Neuron (in vitro differentiated cells): ENCODE measurements around the gene ARSI.

Source experiments
- H2AFZ ChIP-seq: one replicate; pipeline ENCODE4 v1.6.1; 2013; ENCODE audit warnings: low read depth, mild to moderate bottlenecking, inconsistent platforms, low read length, moderate library complexity
- H3K27me3 ChIP-seq: one replicate; pipeline ENCODE4 v1.6.1; 2013; ENCODE audit warnings: low read length; ENCODE audit not compliant: insufficient read depth
- H3K36me3 ChIP-seq: one replicate; pipeline ENCODE4 v1.6.1; 2013; ENCODE audit warnings: low read length; ENCODE audit not compliant: insufficient read depth
- H3K4me1 ChIP-seq: one replicate; pipeline ENCODE4 v1.6.1; 2013; ENCODE audit warnings: low read length; ENCODE audit not compliant: insufficient read depth
- H3K4me3 ChIP-seq: 2 replicates; pipeline ENCODE4 v1.5.1; 2013; ENCODE audit warnings: mild to moderate bottlenecking, low read length, moderate library complexity
- H3K9me3 ChIP-seq: one replicate; pipeline ENCODE4 v1.6.1; 2013; ENCODE audit warnings: low read length

The ARSI gene

DNA sequence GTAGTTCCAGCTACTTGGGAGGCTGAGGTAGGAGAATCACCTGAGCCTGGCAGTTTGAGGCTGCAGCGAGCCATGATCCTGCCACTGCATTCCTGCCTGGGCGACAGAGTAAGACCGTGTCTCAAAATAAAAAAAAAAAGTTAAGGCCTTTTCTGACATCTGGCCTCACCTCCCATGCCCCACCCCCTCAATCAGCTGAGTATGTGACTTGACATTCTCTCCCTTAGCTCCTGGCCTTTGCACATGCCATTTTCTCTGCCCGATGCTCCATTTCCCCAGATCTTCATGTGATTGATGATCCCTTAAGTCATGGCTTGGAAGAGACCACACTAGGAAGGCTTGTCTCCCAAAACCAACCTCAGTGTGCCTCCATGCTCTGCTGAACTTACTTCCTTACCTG lies 37.1 kb upstream of the ARSI start:
- Histone ChIP-seq H3K9me3 (no peaks in the 10 kb centered on the region), H2AFZ (no peak overlapping the region), H3K4me3 (no peak overlapping the region)

DNA sequence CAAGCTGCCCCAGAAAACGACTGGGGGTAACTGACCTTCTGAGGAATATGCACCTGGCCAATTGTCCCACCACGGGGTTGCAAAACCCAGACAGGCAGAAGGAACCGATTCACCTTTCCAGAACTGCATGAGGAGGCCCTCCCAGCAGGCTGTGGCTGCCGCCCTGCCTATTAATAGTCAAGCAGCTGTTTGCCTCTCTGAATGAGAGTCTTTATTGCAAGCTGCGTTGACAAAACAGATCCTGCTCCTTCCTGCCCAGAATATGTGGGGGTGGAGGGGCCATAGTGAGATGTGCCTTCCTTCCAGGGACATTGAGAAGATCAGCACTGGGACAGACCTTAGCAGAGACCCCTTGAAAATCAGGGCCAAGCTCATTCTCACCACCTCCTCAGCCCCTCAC lies 36.5 kb upstream of the ARSI start:
- no peaks in the 10 kb centered on the region for H3K36me3 ChIP-seq
- H3K9me3 ChIP-seq, result no peaks in the 10 kb centered on the region
- no peak overlapping the region for H2AFZ ChIP-seq
- H3K4me1 ChIP-seq, result peaks cover 9% of the 10 kb centered on the region
- H3K27me3 ChIP-seq, result no peaks in the 10 kb centered on the region
- H3K4me3 ChIP-seq, result no peak overlapping the region

More for the DNA sequence above, 37.1 kb upstream of the ARSI start:
- peaks cover 11% of the 10 kb centered on the region for H3K4me1 ChIP-seq
- H3K36me3 ChIP-seq, result no peaks in the 10 kb centered on the region
- H3K27me3 ChIP-seq, result no peaks in the 10 kb centered on the region

DNA sequence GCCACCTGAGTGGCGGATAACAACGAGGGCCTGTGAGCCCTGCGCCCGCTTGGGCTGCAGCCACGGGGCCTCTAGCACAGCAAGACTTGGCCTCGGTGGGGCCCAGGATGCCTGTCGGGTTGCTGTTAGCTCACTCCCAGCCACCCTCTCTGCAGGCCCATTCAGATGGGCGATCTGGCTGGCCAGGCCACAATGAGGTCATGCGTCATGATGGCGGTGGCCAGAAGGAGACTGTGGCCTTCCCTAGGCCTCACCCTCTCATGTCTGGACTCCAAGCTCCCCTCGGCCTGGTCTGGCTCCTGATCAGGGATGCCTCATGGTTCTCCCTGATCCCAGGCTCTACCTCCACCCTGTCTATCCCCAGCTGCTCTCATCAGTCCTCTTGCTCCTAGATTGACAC lies 35.8 kb upstream of the ARSI start:
- Histone ChIP-seq H3K27me3 (no peaks in the 10 kb centered on the region), H3K4me3 (no peak overlapping the region), H2AFZ (no peak overlapping the region), H3K36me3 (no peaks in the 10 kb centered on the region), H3K4me1 (peaks cover 7% of the 10 kb centered on the region), H3K9me3 (no peaks in the 10 kb centered on the region)

DNA sequence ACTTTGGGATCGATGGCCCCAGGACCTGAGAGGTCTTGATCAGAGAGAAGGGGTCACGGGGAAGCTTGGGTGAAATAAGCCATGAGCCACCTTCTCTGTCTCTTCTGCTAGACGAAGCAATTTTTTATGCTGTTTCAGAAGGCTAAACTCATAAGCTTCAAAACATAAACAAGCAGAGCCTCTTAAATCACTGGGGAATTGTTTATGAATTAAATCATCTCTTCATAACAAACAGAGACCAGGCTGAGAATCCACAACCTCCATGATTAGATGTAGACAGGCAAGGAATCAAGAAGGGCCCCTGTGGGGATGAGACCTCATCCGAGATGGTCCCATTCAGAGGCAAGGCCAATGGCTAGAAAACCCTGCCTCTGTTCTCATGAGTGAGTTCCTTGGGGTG lies 33.1 kb upstream of the ARSI start:
- H3K27me3 ChIP-seq, result no peaks in the 10 kb centered on the region
- H3K4me1 ChIP-seq, result peaks cover 7% of the 10 kb centered on the region
- H3K9me3 ChIP-seq, result no peaks in the 10 kb centered on the region
- no peak overlapping the region for H2AFZ ChIP-seq
- no peak overlapping the region for H3K4me3 ChIP-seq
- no peaks in the 10 kb centered on the region for H3K36me3 ChIP-seq

DNA sequence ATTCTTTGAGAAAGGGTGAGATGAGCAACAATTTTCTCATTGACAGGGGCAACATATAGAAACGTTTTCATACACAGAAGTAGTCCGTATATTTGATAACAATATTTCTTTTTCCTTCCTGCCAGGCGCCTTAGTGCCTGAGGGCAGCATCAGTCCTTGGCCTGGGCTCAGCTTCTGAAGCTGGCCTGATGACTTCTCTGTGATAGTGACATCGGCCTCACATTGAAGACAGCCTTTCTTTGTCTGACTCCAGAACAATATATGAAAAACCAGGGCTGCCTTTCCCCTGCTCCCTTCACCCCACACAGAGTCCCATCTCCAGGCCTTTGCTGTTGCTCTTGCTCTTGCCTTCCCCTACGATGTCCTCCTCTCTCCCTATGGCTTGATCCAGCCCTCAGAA lies 30.7 kb upstream of the ARSI start:
- H3K27me3 ChIP-seq, result no peaks in the 10 kb centered on the region
- H3K4me3 ChIP-seq, result no peak overlapping the region
- H3K36me3 ChIP-seq, result no peaks in the 10 kb centered on the region
- no peaks in the 10 kb centered on the region for H3K4me1 ChIP-seq
- no peak overlapping the region for H2AFZ ChIP-seq
- H3K9me3 ChIP-seq, result no peaks in the 10 kb centered on the region

DNA sequence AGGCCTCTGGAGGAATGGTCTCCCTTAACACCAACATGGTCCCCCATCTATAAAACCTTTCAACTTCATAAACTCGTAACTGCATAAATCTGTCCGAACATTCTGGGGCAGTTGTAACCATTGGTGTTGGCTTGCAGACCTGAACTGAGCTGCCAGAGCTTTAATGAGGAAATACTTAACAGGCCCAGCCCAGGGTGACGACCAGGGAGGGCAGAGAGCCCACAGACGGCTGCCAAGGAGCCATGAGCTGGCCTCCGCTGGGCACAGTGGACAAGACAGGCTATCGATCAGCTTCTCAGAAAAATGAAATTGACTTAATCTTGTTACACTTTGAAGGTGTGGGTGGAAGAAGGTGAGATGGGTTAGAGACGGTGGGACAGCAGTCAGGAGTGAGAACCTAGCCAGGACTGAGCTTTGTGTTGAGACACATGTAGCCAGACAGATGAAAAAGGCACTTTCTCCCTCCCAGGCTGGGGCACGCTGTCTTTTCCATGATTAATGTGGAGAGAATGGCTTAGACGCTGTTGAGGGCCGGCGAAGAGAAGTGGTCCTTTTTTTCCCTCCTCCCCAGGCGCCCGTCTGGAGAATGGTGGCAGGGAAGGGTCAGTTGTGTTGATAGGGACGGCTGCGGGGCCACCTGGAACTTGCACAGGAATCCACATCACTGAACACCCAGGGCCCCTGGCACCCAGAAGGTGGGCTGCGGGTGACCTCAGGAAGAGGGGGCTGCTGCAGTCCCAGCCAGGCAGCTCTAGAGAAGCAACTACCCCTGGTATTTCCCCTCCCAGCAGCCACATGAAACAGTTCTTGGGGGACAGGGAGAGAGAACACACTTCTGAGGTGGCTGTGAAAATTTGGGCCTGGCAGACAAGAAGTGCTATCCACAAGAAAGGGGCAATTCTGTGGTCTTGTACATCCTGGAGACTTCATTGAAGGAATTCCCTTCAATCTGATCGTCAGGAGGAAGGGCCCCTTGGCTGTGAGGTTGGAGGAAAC lies 27.5 kb upstream of the ARSI start:
- Histone ChIP-seq H3K4me3 (no peak overlapping the region), H3K9me3 (no peaks in the 10 kb centered on the region), H3K27me3 (no peaks in the 10 kb centered on the region), H3K4me1 (peaks cover 9% of the 10 kb centered on the region), H3K36me3 (no peaks in the 10 kb centered on the region), H2AFZ (no peak overlapping the region)

DNA sequence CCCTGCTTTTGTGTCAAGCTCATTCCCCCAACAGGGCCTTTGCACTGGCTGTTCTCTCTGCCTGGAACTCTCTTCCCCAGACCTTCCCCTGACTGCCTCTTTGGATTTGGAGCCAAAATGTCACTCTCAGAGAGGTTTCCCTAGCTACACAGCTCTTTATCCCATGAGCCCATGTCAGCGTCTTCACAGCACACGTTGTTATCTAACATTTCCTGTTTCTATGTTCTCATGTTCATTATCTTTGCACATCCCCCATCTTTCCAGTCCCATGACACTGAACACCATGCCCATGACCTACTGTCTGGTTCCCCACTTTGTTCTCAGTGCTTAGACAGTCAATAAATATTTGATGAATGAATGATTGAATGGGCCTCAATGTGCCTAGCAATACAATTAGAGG lies 26.3 kb upstream of the ARSI start:
- H3K4me1 ChIP-seq, result peaks cover 9% of the 10 kb centered on the region

DNA sequence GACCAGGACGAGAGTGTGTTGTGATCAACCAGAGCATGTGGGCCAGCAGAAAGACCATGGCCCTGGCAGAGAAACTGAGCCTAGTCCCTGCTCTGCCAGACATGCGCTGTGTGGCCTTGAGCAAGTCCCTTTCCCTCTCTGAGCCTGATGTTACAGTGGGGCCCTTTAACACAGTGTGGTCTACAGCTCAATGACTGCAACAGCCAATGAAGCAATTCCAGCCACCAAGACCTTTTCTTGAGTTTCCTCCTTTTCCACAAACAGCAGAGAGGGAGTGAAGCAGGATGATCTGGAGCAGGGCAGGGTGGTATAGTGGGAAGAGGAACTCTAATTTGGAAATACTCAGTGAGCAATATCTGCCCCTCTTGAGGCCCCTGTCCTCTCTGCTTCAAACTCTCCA lies 25.8 kb upstream of the ARSI start:
- H3K4me3 ChIP-seq, result no peak overlapping the region
- H3K4me1 ChIP-seq, result peaks cover 9% of the 10 kb centered on the region
- H3K9me3 ChIP-seq, result no peaks in the 10 kb centered on the region
- no peaks in the 10 kb centered on the region for H3K27me3 ChIP-seq
- no peaks in the 10 kb centered on the region for H3K36me3 ChIP-seq
- H2AFZ ChIP-seq, result no peak overlapping the region

More for the DNA sequence above, 26.3 kb upstream of the ARSI start:
- H3K27me3 ChIP-seq, result no peaks in the 10 kb centered on the region
- no peaks in the 10 kb centered on the region for H3K36me3 ChIP-seq
- H3K4me3 ChIP-seq, result no peak overlapping the region
- no peaks in the 10 kb centered on the region for H3K9me3 ChIP-seq
- H2AFZ ChIP-seq, result no peak overlapping the region

DNA sequence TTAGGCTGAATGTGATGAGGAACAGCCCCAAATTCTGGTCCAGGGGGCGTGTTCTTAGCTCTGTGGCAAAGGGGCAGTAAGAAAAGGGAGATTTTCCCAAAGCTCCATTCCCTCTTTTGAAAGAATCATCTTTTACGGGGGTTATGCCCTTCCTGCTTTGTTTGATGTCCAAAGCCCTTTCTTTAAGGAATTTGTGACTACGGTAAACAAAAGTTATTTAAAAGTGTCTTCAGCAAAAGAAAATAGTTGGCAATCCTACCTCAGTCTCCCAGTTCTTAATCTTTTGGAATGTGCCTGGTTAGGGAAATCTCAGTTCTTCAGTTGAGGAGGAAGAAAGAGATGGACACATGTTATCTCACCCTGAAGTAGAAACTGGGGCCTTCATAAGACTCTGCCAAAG lies 24.4 kb upstream of the ARSI start:
- H3K36me3 ChIP-seq, result no peaks in the 10 kb centered on the region
- peaks cover 9% of the 10 kb centered on the region for H3K4me1 ChIP-seq
- no peak overlapping the region for H2AFZ ChIP-seq
- H3K4me3 ChIP-seq, result no peak overlapping the region
- no peaks in the 10 kb centered on the region for H3K9me3 ChIP-seq
- no peaks in the 10 kb centered on the region for H3K27me3 ChIP-seq

DNA sequence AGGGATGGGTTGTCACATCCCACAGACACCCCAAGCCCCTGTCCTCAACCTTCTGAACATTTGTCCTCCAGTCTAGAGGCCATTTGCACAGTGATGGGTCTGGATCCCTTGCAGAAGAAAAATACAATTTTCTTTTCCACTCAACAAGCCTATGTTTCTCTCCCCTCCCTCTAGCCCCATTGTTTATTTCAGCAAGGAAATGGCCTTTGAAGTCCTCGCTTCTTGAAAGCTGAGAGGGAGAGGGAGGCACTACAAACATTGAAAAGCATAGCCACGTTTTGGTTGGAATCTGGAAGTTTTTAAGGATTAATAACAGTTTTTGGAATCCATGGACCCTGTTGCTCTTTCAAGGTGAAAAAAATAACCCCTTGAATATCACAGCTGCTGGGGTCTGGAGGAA lies 24.0 kb upstream of the ARSI start:
- no peaks in the 10 kb centered on the region for H3K36me3 ChIP-seq
- H3K4me3 ChIP-seq, result no peak overlapping the region
- H3K9me3 ChIP-seq, result no peaks in the 10 kb centered on the region
- H3K4me1 ChIP-seq, result peaks cover 9% of the 10 kb centered on the region
- no peak overlapping the region for H2AFZ ChIP-seq
- H3K27me3 ChIP-seq, result no peaks in the 10 kb centered on the region

DNA sequence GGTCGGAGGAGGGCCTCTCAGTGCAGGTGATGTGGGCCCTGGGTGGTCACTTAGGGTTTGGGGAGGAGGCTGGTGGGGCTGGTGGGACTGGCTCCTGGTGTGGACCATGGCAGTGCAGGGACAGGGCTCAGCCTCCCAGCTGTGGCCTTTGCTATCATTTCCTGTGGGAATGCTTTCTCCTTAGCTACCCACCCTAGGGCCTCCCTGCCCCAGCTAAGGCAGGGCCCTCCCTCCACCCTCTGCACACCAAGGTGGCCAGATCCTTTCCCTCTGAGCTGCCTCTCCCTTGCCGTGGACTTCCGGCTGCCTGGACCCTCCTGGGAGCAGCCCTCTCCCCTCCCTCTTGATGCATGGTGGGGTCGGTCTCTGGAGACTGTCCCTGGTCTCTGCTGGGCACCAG lies 22.7 kb upstream of the ARSI start:
- H3K9me3 ChIP-seq, result no peaks in the 10 kb centered on the region
- no peaks in the 10 kb centered on the region for H3K27me3 ChIP-seq
- no peak overlapping the region for H2AFZ ChIP-seq
- H3K36me3 ChIP-seq, result no peaks in the 10 kb centered on the region
- no peak overlapping the region for H3K4me3 ChIP-seq
- H3K4me1 ChIP-seq, result peaks cover 12% of the 10 kb centered on the region

DNA sequence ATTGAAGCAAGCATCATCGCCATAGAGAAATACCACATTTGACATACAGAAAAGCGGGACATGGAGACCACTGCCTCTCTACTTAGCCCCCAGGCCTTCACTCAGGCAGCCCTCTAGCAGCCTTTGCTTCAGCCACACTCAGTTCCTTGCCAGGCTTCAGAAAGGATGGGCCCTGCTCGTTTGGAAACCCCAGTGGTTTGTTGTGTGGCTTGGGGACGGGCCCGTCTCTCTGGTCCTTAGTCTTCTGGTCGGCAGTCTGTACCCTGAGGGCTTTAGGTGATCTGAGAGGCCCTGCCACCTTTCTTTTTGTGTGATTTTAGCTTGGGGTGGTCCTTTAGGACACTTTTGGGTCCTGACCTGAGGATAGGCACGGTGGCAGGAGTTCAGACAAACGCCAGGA lies 21.1 kb upstream of the ARSI start:
- no peak overlapping the region for H3K4me3 ChIP-seq
- H3K4me1 ChIP-seq, result peaks cover 26% of the 10 kb centered on the region
- H2AFZ ChIP-seq, result no peak overlapping the region
- no peaks in the 10 kb centered on the region for H3K9me3 ChIP-seq
- H3K27me3 ChIP-seq, result no peaks in the 10 kb centered on the region
- no peaks in the 10 kb centered on the region for H3K36me3 ChIP-seq

DNA sequence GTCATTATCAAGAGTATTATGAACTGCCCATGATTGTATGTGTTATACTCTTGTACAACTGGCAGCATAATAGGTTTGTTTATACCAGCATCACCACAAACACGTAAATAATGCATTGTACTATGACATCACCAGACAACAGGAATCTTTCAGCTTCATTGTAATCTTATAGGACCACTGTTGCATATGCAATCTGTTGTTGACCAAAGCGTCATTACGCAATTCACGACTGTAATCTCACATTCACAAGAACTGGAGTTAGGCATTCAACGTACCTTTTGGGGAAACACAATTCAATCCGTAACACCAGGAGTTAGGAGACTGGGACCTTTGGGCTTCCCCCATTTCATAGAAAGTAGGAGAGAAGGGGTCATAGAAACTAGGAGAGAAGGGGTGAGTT lies 20.4 kb upstream of the ARSI start:
- H3K36me3 ChIP-seq, result no peaks in the 10 kb centered on the region
- H3K27me3 ChIP-seq, result no peaks in the 10 kb centered on the region
- H2AFZ ChIP-seq, result no peak overlapping the region
- H3K4me3 ChIP-seq, result no peak overlapping the region
- no peaks in the 10 kb centered on the region for H3K9me3 ChIP-seq
- peaks cover 33% of the 10 kb centered on the region for H3K4me1 ChIP-seq

DNA sequence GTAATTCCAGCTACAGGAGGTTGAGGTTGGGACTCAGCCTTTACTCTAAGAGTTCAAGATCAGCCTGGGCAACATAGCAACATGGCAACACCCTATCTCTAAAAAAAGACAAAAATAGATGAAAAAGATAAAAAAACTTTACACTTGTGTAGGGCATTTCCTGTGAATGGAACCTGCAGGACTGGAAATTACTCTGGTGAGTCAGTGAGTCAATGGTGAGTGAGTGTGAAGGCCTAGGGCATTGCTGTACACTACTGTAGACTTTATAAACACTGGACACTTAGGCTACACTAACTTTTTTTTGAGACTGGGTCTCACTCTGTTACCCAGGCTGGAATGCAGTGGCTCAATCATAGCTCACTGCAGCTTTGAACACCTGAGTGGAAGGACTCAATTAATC lies 19.5 kb upstream of the ARSI start:
- peaks cover 37% of the 10 kb centered on the region for H3K4me1 ChIP-seq
- H3K9me3 ChIP-seq, result no peaks in the 10 kb centered on the region
- no peak overlapping the region for H3K4me3 ChIP-seq
- H3K27me3 ChIP-seq, result no peaks in the 10 kb centered on the region
- H2AFZ ChIP-seq, result no peak overlapping the region
- H3K36me3 ChIP-seq, result no peaks in the 10 kb centered on the region
